PC-3 (cell line): ENCODE results near the gene TNRC18.

ENCODE experiments used
- EZH2phosphoT487 ChIP-seq: fragments of 300-600 bp; sonication (generic); IDR thresholded peaks from 2 replicates; pipeline ENCODE4 v1.6.1; 2018; ENCODE audit warnings: mild to moderate bottlenecking, antibody characterized with exemption, low read length, borderline replicate concordance
- TF ChIP-seq, protein P1 (sequence below): fragments of 300-600 bp; sonication (generic); conservative IDR thresholded peaks from 2 replicates; pipeline ENCODE4 v1.5.1; 2017; ENCODE audit warnings: antibody characterized with exemption, low read depth, mild to moderate bottlenecking, low read length

DNA sequence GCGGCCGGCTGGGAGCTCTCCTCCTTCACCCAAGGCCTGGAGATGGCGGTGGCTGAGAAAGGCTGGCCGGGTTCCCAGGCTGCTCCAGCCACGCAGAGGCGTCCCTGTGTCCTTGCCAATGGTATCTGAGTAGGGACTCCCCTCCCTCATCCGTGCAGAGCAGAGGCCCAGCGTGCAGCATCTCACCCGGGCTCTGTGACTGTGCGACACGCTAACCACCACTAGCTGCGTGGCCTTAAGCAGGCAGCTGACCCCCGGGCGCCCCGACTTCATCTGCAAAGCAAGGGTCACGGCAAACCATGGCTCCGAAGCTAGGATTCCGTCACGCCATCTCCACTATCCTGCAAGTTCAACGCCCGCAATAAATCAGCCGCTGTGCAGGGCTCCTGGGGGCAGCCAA, 47.2 kb upstream of the TNRC18 start:
- TF ChIP-seq EZH2phosphoT487, result no peak
- TF ChIP-seq, protein P1, sequence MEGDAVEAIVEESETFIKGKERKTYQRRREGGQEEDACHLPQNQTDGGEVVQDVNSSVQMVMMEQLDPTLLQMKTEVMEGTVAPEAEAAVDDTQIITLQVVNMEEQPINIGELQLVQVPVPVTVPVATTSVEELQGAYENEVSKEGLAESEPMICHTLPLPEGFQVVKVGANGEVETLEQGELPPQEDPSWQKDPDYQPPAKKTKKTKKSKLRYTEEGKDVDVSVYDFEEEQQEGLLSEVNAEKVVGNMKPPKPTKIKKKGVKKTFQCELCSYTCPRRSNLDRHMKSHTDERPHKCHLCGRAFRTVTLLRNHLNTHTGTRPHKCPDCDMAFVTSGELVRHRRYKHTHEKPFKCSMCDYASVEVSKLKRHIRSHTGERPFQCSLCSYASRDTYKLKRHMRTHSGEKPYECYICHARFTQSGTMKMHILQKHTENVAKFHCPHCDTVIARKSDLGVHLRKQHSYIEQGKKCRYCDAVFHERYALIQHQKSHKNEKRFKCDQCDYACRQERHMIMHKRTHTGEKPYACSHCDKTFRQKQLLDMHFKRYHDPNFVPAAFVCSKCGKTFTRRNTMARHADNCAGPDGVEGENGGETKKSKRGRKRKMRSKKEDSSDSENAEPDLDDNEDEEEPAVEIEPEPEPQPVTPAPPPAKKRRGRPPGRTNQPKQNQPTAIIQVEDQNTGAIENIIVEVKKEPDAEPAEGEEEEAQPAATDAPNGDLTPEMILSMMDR, result no peak
